Hematopoietic multipotent progenitor cell treated with erythropoietin and hydrocortisone succinate and interleukin-3 and kit ligand, for 6 days (in vitro differentiated cells): ENCODE results near the gene INPP5K.
"Not testable (repeated sequence)": the region's sequence is repeated elsewhere in the genome, so short reads cannot be mapped to it uniquely, and the experiment has no call there.

Experiments
- DNase-seq: peaks from one replicate; pipeline ENCODE4 v3.0.0-alpha.2; 2015

Gene INPP5K

DNA sequence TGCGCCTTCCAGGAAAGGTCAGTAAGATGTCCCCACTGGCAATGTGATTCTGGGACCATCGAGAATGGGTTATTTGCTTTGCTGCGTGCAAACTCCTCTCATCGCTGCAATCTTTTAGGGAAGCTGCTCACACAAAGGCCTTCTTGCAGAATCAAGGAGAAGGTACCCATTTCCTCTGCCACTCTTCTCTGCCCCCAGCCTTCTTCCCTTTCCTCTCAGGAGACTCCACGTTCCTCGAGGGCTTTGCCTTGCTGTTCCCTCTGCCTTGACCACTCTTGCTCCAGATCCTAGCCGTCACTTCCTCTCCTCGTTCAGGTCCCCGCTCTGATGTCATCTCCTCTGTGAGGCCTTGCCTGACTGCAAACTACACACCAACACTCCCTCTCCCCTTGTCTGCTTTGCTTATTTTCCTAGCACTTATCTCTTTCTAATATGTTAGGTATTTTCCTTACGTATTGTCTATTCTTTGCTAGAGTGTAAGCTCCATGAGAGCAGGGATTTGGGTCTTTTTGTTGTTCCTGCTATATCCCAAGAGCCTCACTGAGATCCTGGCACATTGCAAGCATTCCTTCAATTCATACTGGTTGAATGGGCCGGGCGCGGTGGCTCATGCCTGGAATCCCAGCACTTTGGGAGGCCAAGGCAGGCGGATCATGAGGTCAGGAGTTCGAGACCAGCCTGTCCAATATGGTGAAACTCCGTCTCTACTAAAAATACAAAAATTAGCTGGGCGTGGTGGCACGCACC, 55.0 kb downstream of the INPP5K start:
- DNase-seq: no peak

DNA sequence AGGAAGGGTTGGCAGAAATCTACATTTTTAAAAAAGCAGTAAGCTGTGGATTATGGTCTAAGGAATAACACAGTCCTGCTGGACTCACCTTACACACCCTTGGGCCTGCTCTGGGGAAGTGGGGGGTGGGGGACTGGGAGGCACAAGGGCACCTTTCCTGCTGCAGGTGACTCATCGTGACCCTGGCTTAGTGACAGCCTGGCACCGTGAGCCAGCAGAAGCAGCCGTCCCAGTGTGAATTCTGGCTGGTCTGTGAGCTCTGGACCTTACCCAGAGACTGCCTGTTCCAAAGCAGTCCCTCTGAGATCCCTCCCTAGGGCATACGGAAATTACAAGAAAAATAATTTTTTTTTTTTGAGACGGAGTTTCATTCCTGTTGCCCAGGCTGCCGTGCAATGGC, 56.2 kb downstream of the INPP5K start:
- no peak for DNase-seq

DNA sequence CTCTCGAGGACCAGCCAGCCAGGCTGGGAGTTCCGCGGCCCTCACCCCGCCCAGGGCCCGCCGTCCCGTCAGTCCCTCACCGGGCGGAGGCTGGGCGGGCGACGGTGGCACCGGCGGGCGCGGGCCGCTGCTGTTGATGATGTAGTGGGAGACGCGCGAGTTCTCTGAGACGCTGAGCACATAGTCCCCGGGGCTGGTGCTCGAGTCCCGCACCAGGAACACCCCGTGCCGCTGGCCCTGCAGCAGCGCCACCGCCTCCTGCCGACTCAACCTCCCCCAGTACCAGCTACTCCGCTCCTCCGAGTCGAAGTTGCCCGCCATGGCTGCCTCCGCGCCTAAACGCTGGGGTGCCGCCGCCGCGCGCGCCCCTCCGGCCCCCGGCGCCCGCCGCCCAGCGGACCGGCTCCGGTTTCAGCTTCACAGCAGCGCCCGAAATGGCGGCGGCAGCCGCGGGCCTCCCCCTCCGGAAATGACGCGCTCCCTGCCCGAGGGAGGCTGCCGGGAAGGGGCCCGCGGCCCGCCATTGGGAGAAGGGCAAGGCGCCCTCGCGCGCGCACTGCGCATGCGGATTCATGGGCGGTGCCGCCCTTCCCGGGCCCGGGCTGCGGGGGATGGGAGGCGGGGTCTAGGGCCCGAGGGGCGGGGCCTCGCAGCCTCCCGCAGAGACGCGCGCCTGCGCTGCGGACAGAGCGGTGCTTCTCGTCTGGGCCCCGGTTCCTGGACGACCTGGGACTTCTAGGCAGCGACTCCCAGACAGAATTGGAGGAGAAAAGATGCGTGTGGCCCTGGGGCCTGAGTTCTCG, 60.4 kb downstream of the INPP5K start, which contains the start of gene CRK:
Gene CRK (minus strand): TSS at position 436 of the 803 bp plus-strand sequence. CDS start 115 bp downstream, at position 321.
- DNase-seq: peak; percentile 96

DNA sequence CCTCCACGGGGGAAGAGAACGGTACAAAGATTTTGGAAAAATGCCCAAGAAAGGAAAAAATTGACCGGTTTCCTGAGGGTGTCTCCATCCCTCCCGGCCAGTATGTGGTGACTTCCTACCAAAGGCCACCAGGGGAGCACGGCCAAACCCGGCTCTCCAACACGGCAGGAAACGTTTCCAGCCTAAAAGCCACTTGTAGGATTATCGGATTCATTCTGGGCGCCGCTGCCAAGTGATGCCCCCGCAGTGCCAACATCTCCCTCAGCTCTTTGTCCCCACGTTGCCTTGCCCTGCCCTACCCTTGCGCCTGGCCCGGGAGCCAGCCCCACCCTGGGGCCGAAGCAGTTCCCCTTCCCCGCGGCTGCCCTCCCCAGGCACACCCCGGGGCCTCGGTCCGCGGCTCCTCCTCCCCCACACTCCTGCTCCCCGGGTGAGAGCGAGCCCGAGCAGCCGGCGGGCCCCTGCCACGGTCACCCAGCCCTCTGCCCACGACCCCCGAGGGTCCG, 61.1 kb downstream of the INPP5K start:
- DNase-seq: peak; percentile 81

DNA sequence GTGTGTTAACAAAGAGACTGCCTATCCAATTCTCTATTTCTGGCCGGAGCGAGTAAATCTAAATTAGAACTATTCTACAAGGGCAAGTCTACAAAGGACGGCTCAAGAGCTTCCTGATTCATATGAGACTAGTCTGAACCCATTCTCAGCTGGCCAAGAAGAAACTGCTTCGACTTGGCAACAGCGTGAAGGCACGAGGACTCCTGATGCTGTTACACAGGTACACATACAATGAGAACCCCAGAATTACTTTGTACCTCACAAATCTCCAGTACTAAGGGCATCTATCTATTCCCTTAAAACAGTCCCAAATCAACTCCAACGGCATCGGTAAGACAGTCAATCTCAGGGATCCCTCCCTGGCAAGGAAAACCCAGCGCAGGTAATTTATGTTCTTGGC, 61.9 kb downstream of the INPP5K start:
- DNase-seq: no peak

DNA sequence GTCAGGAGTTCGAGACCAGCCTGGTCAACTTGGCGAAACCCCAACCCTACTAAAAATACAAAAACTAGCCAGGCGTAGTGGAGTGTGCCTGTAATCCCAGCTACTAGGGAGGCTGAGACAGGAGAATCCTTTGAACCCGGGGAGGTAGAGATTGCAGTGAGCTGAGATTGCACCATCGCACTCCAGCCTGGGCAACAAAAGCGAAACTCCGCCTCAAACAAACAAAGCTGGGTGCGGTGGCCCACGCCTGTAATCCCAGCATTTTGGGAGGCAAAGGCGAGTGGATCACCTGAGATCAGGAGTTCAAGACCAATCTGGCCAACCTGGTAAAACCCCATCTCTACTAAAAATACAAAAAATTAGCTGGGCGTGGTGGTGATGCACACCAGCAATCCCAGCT, 62.7 kb downstream of the INPP5K start:
- not testable (repeated sequence) for DNase-seq

DNA sequence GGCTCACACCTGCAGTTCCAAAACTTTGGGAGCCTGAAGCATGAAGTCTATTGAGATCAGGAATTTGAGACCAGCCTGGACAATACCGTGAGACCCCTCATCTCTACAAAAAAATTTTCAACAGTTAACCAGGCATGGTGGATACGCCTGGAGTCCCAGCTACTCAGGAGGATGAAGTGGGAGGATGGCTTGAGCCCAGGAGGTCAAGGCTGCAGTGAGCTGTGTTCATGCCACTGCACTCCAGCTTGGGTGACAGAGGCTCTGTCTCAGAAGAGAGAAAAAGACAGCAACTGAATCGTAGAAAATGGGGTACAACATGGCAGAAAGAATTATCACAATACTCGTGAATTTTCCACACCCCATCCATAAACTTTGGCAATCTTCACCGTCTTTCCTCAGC, 63.6 kb downstream of the INPP5K start:
- no peak for DNase-seq

DNA sequence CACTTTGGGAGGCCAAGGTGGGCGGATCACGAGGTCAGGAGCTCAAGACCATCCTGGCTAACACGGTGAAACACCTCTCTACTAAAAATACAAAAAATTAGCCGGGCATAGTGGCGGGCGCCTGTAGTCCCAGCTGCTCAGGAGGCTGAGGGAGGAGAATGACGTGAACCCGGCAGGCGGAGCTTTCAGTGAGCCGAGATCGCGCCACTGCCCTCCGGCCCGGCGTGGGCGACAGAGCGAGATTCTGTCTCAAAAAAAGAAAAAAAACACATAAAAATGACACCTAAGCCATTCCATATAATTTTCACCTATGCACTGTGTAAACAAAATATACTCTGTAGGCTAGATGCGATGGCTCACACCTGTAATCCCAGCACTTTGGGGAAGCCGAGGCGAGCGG, 66.2 kb downstream of the INPP5K start:
- not testable (repeated sequence) for DNase-seq

DNA sequence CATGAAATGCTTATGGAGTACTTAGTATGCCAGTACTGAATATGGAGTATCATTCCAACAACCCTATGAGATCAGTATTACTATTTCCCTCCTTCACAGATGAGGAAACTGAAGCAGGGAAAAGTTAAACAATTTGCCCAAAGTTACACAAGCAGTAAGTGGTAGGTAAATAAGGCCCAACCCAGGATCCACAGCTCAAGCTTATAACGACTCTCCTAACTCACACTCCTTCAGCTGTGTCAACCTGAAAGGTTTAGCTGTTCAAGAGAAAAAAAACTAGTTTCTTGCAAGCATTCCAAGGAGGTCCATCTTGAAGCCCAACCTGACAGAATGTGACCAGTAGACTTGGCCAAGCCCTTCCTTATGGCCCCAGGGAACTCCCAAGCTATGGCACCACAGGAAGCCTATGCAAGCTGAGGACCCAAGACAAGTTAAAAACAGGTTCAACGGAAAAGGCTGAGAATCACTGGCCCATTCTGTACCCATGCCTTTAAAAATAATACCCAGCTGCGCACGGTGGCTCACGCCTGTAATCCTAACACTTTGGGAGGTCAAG, 66.9 kb downstream of the INPP5K start:
- DNase-seq: no peak

DNA sequence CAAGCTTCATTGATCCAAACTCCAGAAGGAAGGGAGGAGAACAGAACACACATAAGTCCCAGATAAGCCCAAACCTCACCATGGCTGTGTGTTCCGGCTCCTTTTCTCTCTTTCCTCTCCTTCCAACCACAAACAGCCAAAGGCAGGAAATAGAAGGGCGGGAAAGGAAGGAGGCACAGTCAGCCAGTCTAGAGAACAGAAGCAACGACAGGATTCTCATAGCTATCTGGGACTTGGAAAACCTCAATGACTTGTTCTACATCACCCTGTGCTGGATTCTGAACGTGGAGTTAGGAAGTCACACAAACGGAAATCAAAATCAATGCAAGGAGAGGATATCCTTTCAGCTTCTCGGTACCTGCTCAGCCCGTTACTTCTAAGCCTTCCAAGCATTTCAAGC, 69.4 kb downstream of the INPP5K start:
- DNase-seq: peak; percentile 46

DNA sequence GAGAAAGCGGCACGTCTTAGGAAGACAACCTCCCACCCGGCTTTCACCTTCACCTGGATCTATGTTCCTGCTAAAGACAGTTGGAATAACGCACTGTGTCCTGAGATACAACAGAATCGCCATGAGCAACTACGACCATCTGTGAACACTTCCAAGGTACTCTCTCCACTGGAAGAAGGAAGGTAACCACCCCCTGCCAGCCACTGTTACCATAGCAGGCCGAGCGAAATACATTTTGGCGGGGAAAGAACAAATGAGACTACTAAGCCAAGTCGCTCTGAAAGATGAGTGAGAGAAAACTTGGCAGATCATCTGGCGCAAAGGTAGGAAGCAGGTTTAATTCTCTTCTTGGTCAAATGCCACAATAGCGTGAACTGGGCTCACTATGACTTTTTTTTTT, 70.2 kb downstream of the INPP5K start:
- no peak for DNase-seq

DNA sequence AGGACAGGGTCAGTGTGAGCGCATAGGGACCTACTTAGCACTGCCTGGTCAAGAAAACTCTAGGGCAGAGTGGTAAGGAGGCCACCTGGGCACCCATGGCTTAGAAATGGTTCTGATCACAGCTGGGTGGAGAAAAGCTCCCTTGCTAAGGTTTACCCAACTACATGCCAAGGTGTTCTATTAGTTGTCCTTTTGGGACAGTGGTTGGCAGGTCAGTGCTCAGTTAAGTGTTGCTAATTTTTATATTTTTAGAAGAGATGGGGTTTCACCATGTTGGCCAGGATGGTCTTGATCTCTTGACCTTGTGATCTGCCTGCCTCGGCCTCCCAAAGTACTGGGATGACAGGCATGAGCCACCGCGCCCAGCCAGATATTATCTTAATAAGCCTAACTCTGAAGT, 70.7 kb downstream of the INPP5K start:
- not testable (repeated sequence) for DNase-seq
